NAMALWA (cell line): ENCODE data around the gene MPL.

Experiments
- DNase-seq: peaks from one replicate; pipeline ENCODE4 v3.0.0-alpha.2; 2015; ENCODE audit warnings: low spot score

The MPL gene

DNA sequence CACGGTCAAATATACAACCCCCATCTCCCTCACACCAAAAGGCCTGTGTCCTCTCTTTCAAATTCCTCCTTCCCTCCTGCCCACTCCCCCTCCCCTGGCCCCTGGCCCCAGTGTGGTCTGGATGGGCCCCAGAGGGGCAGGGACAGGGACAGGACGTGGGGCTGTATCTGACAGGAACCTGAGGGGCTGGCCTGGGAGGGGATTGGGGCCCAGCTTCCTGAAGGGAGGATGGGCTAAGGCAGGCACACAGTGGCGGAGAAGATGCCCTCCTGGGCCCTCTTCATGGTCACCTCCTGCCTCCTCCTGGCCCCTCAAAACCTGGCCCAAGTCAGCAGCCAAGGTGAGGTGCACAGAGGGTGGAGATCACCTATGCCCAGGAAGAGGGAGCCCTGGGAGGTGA is at the start of gene MPL:
MPL (plus strand) TSS at position 231 of the 400 bp plus-strand sequence; CDS start at position 262, 31 bp downstream.
- DNase-seq: no peak

- DNase-seq: no peak
Observed at GRCh38 chr1:43288058-43288784, 49.4 kb upstream of the MPL start.

DNA sequence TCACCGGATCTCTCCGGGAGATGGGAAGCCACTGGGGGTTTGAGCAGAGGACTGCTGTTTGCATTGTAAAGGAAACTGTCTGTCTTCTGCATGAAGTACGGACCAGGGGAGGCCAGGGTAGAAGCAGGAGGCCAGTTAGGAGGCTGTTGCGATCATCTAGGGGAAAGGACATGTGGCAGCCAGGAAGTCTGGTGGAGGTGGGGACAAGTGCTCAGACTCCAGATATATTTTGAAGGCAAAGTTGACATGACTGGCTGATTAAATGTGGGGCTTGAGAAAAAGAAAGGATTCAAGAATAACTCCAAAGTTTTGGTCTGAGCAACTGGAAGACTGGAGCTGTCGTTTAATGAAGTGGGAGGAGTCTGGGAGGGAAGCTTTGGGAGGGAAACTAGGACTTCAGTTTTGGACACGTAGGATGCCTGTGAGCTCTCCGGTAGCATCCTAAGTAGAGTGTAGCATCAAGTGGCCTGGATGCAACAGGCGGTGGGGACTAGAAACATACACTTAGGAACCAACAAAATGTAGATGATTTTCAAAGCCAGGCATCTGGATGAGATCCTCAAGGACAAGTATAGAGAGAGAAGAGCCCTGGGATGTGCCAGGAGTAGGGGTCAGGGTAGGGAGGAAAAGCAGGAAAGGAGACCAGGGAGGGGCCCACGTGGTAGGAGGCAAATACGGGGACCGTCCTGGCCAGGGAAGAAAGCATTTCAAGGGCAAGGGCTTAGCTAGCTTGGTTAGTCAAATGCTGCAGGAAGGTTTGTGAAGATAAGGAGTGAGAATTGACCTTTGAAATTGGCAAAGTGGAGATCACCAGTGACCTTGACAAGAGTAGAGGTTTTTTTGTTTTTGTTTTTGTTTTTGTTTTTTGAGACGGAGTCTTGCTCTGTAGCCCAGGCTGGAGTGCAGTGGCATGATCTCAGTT is 48.6 kb upstream of the MPL start:
- no peak for DNase-seq

DNA sequence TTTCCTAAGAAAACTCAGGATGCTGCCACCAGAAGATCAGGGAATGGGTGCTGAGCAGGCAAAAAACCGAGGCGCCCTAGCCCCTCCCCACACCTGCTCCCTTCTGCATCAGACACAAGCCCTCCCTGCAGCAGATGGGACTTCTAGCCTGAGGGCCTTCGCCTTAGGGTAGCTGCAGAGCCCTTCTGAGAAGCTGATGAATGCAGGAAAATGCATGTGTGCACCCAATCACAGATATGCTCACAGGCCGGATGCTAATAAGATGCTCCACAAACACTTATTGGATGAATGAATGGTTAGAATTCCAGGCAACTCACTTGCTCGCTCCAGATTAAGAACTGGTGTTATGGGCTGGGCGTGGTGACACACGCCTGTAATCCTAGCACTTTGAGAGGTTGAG is 45.4 kb upstream of the MPL start:
- no peak for DNase-seq

DNA sequence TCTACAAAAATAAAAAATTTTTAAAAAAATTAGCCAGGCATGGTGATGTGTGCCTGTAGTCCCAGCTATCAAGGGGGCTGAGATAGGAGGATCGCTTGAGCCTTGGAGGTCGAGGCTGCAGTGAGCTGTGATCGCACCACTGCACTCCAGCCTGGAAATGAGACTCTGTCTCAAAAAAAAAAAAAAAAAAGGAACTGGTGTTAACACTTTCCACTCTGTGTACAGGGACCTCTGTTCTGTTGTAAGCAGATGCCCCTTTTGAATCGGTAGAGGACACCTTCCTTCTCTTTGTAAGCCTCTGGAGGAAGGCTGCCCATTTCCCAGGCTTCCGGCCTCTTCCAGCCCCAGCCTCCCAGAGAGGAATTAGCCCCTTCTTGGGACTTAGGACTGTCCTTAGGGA is 44.9 kb upstream of the MPL start:
- no peak for DNase-seq

GRCh38 chr1:43293176-43293575 is 44.4 kb upstream of the MPL start:
- no peak for DNase-seq

- DNase-seq: no peak
Observed at GRCh38 chr1:43293896-43294760, 43.5 kb upstream of the MPL start.

- DNase-seq: no peak
Observed at GRCh38 chr1:43294761-43295160, 42.9 kb upstream of the MPL start.

DNA sequence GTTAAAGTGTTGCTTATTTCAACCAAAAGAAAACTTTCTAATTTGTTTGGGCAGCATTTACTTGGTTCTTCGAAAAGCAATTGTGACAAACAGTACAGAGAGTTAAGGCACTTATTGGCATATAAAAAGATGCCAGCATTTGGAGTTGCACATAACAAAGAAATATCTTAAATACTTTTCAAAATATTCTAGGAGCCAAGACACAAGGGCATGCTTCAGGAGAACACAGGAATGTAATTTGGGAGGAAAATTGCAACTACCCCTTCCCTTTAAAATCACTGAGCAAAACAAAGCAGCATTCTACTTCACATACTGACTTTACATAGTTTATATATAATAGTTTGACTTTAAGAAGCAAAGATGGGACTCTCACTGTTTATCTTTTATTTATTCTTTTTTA is 41.4 kb upstream of the MPL start:
- DNase-seq: no peak

- DNase-seq: no peak
Observed at GRCh38 chr1:43298055-43298454, 39.6 kb upstream of the MPL start.

DNA sequence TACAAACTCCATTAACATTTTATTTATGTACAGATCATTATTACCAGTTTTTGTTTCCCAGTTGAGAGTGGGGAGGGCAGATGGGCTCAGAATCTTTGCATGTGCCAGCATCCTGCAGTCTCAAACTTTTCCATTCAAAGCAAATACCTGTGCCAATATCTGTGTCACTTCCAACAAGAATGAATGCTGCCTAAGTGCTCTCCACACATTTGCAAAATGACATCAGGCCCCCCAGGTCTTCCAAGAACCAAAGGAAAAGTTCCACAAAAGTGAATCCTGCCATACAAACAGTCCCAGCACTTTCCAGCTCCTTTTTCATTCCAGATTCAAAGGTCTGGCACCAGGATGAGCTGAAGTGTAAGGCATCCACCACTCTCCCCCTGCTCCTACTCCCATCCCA is 38.5 kb upstream of the MPL start:
- no peak for DNase-seq

GRCh38 chr1:43300378-43301094 is 37.1 kb upstream of the MPL start, which contains the start of gene TIE1:
Gene TIE1, plus strand, starts transcription at chr1:43300982. Its CDS starts 90 bp downstream, at chr1:43301072.
- DNase-seq: no peak

DNA sequence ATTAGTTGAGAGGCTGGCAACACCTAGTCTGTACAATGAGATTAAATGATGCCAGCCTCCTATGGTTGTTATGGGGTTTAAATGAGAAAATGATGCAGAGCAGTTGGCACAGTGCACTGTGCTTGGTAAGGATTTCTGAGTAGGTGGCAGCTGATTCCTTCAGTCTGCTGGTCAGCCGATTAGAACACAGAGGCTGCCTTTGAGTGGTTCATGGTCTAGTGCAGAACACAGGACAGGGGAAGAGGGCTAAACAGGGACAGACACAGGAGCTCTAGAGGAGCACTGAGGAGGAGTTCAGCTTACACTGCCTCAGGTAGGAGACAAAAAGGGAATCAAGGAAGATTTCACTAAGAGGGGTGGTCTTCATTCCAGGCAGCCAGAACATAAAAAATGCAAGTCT is 35.4 kb upstream of the MPL start:
- no peak for DNase-seq

GRCh38 chr1:43302721-43303470 is 34.7 kb upstream of the MPL start:
- DNase-seq: no peak

DNA sequence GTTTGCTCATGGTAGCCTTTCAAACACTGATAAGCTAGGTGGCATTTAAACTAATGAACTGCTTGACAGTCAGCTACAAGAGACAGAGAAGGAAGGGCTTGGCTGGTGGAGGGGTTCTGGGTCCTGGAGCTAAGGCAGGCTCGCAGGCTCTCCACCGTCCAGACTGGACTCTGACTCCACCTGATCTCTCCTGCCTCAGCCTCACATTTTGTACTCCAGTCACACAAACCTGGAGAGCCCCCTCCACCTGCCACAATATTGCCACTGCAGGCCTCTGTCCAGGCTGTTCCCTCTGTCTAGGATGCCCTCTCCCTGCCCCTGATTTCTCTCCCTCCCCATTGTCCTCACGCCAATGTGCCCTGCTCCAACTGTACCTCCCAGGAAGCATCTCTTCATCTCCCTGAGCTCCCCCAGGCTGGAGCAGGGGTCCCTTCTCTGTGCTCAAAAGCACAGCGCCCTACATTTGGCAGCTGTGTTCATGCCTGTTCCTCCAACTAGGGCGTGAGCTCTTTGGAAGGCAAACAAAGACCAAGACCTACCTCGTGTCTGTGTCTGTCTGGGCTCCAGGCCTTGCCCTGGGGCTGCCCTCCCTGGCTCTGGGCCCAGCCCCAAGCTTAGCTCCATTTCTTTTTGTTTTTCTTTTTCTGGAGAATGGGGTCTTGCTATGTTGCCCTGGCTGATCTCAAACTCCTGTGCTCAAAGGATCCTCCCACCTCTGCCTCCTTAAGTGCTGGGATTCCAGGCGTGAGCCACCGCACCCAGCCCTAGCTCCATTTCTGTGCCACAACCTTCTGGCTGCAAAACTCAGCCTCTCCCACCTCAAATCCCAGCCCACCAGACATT is 33.9 kb upstream of the MPL start:
- DNase-seq: no peak

- no peak for DNase-seq
Observed at GRCh38 chr1:43304314-43304681, 33.3 kb upstream of the MPL start.

DNA sequence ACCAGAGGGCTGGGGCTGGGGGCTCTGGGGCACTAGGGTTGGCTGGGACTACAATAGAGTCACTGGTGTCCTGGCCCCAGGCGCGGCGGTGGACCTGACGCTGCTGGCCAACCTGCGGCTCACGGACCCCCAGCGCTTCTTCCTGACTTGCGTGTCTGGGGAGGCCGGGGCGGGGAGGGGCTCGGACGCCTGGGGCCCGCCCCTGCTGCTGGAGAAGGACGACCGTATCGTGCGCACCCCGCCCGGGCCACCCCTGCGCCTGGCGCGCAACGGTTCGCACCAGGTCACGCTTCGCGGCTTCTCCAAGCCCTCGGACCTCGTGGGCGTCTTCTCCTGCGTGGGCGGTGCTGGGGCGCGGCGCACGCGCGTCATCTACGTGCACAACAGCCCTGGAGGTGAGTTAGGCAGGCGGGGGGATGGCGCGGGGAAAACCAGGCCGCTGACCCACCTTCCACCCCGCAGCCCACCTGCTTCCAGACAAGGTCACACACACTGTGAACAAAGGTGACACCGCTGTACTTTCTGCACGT is 32.8 kb upstream of the MPL start:
- DNase-seq: no peak

DNA sequence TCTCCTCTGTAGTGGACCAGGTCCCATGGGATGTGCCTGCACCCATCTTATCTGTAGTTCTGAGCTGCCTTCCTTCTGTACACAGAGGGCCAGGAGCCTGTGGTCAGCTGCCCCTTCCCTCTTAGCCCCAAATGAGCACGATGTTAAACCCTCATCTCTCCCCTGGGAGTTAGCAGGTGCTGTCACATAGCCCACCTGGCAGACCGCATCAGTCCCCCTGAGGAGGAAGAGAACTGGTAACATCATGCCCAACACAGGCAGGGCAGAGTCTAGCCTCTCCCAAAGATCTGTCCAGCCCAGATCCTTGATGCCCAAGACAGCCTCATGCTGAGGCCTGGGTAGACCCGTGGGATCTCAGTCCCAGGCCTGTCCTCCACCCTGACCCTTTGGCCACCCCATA is 32.2 kb upstream of the MPL start:
- no peak for DNase-seq

DNA sequence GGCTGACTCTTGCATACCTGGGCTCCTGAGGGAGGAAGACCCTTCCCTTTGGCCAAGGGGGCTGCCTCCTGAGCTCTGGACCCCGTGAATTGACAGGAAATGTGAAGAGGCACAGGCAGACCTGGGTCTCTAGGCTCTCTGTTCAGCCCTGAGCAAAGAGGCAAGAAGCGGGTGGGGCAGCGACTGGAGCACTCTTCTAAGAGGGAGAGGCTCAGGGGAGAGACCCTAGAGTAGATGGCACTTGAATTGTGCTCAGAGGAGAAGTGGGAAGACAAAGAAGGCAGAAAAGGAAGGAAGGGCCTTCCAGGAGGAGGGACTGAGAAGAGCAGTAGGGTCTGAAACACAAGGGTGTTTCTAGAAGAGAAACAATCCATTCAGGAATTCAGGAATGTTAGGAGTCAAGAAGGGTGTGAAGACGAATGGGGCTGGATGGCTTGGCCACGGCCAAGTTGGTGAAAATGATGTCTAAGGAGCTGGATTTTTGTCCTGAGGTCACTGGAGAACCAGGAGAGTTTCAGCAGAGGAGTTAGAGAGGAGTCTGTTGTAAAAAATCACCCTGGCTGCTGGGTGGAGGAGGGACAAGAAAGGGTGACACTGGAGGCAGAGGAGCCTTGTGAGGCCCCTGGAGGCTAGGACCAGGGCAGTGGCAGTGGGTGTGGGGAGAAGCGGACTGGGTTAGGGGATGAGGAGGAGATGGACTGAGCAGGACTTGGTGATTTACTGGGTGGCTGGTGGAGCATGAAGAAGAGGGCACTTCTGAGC is 31.5 kb upstream of the MPL start:
- DNase-seq: no peak
